Ishikawa (cell line): Measurements from ENCODE around the gene SYTL3.

ENCODE experiments used
- CEBPB ChIP-seq: IDR thresholded peaks from 2 replicates; pipeline ENCODE4 v1.6.1; 2012
- CREB1 ChIP-seq: IDR thresholded peaks from 2 replicates; pipeline ENCODE4 v1.6.1; 2012; ENCODE audit warnings: low read depth
- EGR1 ChIP-seq: IDR thresholded peaks from 2 replicates; pipeline ENCODE4 v1.6.1; 2012
- EP300 ChIP-seq: IDR thresholded peaks from 2 replicates; pipeline ENCODE4 v1.6.1; 2012; ENCODE audit warnings: borderline replicate concordance
- FOXM1 ChIP-seq: IDR thresholded peaks from 2 replicates; pipeline ENCODE4 v1.6.1; 2012; ENCODE audit warnings: low read depth, borderline replicate concordance
- NFIC ChIP-seq: IDR thresholded peaks from 2 replicates; pipeline ENCODE4 v1.6.1; 2012
- RAD21 ChIP-seq: IDR thresholded peaks from 2 replicates; pipeline ENCODE4 v1.6.1; 2012; ENCODE audit warnings: low read depth
- TAF1 ChIP-seq: IDR thresholded peaks from 2 replicates; pipeline ENCODE4 v1.6.1; 2012; ENCODE audit warnings: low read depth, mild to moderate bottlenecking
- TCF12 ChIP-seq: IDR thresholded peaks from 2 replicates; pipeline ENCODE4 v1.6.1; 2012; ENCODE audit warnings: low read depth
- TEAD4 ChIP-seq: IDR thresholded peaks from 2 replicates; pipeline ENCODE4 v1.6.1; 2012
- USF1 ChIP-seq: IDR thresholded peaks from 2 replicates; pipeline ENCODE4 v1.6.1; 2012
- YY1 ChIP-seq: IDR thresholded peaks from 2 replicates; pipeline ENCODE4 v1.6.1; 2012; ENCODE audit warnings: low read depth
- ZBTB7A ChIP-seq: IDR thresholded peaks from 2 replicates; pipeline ENCODE4 v1.6.1; 2012; ENCODE audit warnings: low read depth
- TF ChIP-seq, protein P1 (sequence below): IDR thresholded peaks from 2 replicates; pipeline ENCODE4 v1.6.1; 2012
- TF ChIP-seq, protein P2 (sequence below): IDR thresholded peaks from 2 replicates; pipeline ENCODE4 v1.6.1; 2012; ENCODE audit warnings: low read depth, mild to moderate bottlenecking

SYTL3 gene

GRCh38 chr6:158694913-158695312 is 45.1 kb downstream of the SYTL3 start:
- TF ChIP-seq TAF1 = no peak
- TF ChIP-seq CREB1 = no peak

- TF ChIP-seq, protein P1, sequence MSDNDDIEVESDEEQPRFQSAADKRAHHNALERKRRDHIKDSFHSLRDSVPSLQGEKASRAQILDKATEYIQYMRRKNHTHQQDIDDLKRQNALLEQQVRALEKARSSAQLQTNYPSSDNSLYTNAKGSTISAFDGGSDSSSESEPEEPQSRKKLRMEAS = no peak
- TF ChIP-seq RAD21 (no peak), EP300 (no peak), TEAD4 (no peak), ZBTB7A (no peak), NFIC (no peak), EGR1 (no peak), CEBPB (no peak), FOXM1 (no peak), YY1 (no peak), USF1 (no peak), CREB1 (no peak), TCF12 (no peak), TAF1 (no peak)
- TF ChIP-seq, protein P2, sequence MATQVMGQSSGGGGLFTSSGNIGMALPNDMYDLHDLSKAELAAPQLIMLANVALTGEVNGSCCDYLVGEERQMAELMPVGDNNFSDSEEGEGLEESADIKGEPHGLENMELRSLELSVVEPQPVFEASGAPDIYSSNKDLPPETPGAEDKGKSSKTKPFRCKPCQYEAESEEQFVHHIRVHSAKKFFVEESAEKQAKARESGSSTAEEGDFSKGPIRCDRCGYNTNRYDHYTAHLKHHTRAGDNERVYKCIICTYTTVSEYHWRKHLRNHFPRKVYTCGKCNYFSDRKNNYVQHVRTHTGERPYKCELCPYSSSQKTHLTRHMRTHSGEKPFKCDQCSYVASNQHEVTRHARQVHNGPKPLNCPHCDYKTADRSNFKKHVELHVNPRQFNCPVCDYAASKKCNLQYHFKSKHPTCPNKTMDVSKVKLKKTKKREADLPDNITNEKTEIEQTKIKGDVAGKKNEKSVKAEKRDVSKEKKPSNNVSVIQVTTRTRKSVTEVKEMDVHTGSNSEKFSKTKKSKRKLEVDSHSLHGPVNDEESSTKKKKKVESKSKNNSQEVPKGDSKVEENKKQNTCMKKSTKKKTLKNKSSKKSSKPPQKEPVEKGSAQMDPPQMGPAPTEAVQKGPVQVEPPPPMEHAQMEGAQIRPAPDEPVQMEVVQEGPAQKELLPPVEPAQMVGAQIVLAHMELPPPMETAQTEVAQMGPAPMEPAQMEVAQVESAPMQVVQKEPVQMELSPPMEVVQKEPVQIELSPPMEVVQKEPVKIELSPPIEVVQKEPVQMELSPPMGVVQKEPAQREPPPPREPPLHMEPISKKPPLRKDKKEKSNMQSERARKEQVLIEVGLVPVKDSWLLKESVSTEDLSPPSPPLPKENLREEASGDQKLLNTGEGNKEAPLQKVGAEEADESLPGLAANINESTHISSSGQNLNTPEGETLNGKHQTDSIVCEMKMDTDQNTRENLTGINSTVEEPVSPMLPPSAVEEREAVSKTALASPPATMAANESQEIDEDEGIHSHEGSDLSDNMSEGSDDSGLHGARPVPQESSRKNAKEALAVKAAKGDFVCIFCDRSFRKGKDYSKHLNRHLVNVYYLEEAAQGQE = no peak
Measured at GRCh38 chr6:158697811-158698210, 48.0 kb downstream of the SYTL3 start.

GRCh38 chr6:158698931-158699330 is 49.1 kb downstream of the SYTL3 start:
- TF ChIP-seq YY1 (no peak), CEBPB (no peak), RAD21 (no peak), USF1 (no peak), EGR1 (no peak), FOXM1 (no peak), TEAD4 (no peak)

DNA sequence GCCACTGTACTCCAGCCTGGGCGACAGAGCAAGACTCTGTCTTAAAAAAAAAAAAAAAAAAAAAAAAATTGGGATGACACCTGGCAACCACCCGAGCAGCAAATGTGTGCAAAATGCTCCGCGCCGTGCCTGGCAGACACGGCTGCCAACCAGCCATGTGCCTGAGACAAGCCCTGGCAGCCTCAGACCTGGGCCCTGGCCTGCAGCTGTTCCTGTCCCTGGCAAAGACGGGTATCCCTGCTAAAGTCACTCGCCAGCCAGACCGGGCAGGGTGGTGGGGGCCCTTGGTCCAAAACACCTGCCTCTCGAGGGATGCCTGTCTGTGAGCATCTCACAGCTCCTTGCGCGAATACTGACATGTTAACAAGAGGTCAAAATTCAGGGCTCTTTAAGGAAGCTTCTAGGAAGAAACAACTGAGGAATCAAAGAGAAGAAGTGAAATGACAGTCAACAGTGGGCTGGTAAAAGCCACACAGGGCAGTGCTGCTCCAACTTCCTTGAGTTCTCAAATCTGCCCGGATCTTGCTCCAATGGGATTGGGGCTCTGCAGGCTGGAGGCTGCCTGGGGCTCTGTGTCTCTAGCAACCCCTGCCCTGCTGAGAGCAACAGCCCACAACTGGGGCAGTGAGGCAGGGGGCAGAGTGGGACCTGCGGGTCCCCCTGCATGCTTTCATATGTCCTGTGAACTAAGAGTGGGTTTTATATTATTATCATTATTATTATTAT is 53.4 kb downstream of the SYTL3 start:
- TF ChIP-seq TEAD4 (no peak), TAF1 (no peak), CEBPB (no peak), RAD21 (no peak), USF1 (no peak), EP300 (no peak), YY1 (no peak), NFIC (no peak), EGR1 (no peak), TCF12 (no peak), FOXM1 (no peak), CREB1 (no peak), ZBTB7A (no peak)
- TF ChIP-seq, protein P2 = no peak
- TF ChIP-seq, protein P1 = no peak

DNA sequence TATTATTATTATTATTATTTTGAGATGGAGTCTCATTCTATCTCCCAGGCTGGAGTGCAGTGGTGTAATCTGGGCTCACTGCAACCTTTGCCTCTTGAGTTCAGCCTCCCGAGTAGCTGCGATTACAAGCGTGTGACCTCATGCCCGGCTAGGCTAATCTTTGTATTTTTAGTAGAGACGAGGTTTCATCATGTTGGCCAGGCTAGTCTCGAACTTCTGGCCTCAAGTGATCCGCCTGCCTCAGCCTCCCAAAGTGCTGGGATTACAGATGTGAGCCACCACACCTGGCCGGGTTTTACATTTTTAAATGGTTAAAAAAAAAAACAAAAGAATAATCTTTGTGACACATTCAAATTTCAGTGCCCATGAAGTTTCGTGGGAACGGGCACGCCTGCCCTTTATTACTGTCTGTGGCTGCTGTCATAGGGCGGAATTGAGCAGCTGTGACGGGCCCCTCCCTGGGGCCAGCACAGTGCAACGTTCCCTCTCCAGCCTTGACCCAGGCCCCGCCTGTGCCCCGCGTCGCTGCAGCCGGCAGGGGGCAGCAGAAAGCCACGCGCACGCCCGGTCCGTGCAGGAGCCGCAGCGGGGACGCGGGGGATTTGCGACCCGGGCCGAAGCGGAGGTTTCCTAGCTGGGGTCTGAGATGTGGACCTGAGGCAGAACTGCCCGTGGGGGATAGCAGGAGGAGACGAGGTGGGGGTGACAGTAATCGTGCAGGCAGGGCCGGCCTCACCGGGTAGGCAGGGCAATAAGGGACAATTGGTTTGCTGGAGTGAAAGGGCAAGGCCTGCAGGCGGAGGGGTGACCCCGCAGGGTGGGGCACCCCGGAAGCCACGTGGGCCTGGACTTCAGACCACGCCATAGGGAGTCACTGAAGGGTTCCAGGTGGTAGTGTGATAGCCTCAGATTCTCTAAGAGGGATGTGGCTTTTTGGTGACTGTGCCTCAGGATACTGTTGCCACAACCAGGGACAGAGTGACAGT is 54.3 kb downstream of the SYTL3 start:
- TF ChIP-seq TCF12 (0 out of 2 replicates have a peak, but pooled peaks have one; percentile 26), RAD21 (peak; percentile 93), NFIC (no peak), USF1 (peak; percentile 74), CEBPB (no peak), ZBTB7A (peak; percentile 92), TAF1 (peak; percentile 23; the same call in 1 of the 2 replicates)
- TF ChIP-seq, protein P1 = peak; percentile 68
